Bone marrow (tissue), 2 donors: ENCODE measurements around the gene SSNA1.

ENCODE experiments used
- DNase-seq, 2 donors: peaks; one replicate each; lab custom pipeline; 2025; lab: John Stamatoyannopoulos, UW

The SSNA1 gene

GRCh38 chr9:137221506-137222111, 33.1 kb downstream of the SSNA1 start:
- DNase-seq, result no peak

- DNase-seq, result no peak
These were observed 34.0 kb downstream of the SSNA1 start, which contains the start of gene RNF208 for GRCh38 chr9:137222190-137223077. Gene RNF208 (minus strand): TSS chr9:137222240. CDS start chr9:137221212, 1,028 bp downstream.

- DNase-seq, result peak; percentile 93 to 96
These were observed 34.8 kb downstream of the SSNA1 start for GRCh38 chr9:137223078-137223970.

- DNase-seq, result no peak
These were observed 36.6 kb downstream of the SSNA1 start, which contains the start of gene CYSRT1 for GRCh38 chr9:137224830-137225694. Gene CYSRT1 (plus strand): TSS chr9:137225174. CDS start chr9:137225622, 448 bp downstream.

GRCh38 chr9:137225699-137226331, 37.3 kb downstream of the SSNA1 start:
- no peak for DNase-seq

- DNase-seq, result no peak
These were observed 38.0 kb downstream of the SSNA1 start for GRCh38 chr9:137226338-137227053.

GRCh38 chr9:137227054-137227852, 38.8 kb downstream of the SSNA1 start, which contains the start of gene RNF224:
Gene RNF224 (plus strand): TSS chr9:137227502. CDS start chr9:137228336, 834 bp downstream.
- DNase-seq, result peak; percentile 37 to 48

- DNase-seq, result no peak
These were observed 39.5 kb downstream of the SSNA1 start for GRCh38 chr9:137227853-137228505.

GRCh38 chr9:137228506-137228967, 40.1 kb downstream of the SSNA1 start:
- no peak for DNase-seq

GRCh38 chr9:137228968-137229896, 40.8 kb downstream of the SSNA1 start:
- DNase-seq, result no peak

- DNase-seq, result no peak
These were observed 41.6 kb downstream of the SSNA1 start for GRCh38 chr9:137229903-137230704.

- no peak for DNase-seq
These were observed 42.4 kb downstream of the SSNA1 start, which contains the start of gene SLC34A3 for GRCh38 chr9:137230705-137231371. Gene SLC34A3 (plus strand): TSS chr9:137230901. CDS start chr9:137231703, 802 bp downstream.

GRCh38 chr9:137231372-137232039, 43.0 kb downstream of the SSNA1 start:
- DNase-seq, result no peak

GRCh38 chr9:137232101-137232500, 43.6 kb downstream of the SSNA1 start:
- DNase-seq, result no peak

GRCh38 chr9:137232510-137232909, 44.0 kb downstream of the SSNA1 start:
- DNase-seq, result no peak
